GM10248 (cell line): ENCODE data around the gene CEP120.

Experiments used
- CTCF ChIA-PET: fragments of 300-600 bp; sonication (Branson Sonifier 250); formaldehyde crosslinking; extraction: SDS; loops from one replicate; lab custom pipeline; 2021; ENCODE audit warnings: antibody characterized with exemption; lab: Yijun Ruan, JAX
- POLR2A ChIA-PET: fragments of 350-650 bp; sonication (Branson Sonifier 250); formaldehyde crosslinking; extraction: SDS; loops from one replicate; lab custom pipeline; 2020; ENCODE audit warnings: antibody characterized with exemption; lab: Yijun Ruan, JAX
- DNase-seq: peaks from one replicate; pipeline ENCODE4 v3.0.0; 2012; ENCODE audit errors: extremely low spot score
- CTCF ChIP-seq: IDR thresholded peaks from 2 replicates; pipeline ENCODE4 v1.5.1; 2012; ENCODE audit warnings: mild to moderate bottlenecking, low read depth; ENCODE audit errors: extremely low read depth, missing control alignments, control extremely low read depth

The CEP120 gene

GRCh38 chr5:123300266-123300665, 122.9 kb downstream of the CEP120 start:
- TF ChIP-seq CTCF: no peak

GRCh38 chr5:123299136-123299535, 124.1 kb downstream of the CEP120 start:
- DNase-seq: no peak
- POLR2A ChIA-PET: no interaction called here
- no peak for TF ChIP-seq CTCF
- CTCF ChIA-PET: no interaction called here

More at GRCh38 chr5:123300266-123300665, 122.9 kb downstream of the CEP120 start:
- POLR2A ChIA-PET: no interaction called here
- CTCF ChIA-PET: no interaction called here
- DNase-seq: no peak

- ChIA-PET CTCF (no interaction called here), POLR2A (no interaction called here)
- DNase-seq: no peak
- TF ChIP-seq CTCF: no peak
Observed at GRCh38 chr5:123298335-123299030, 124.7 kb downstream of the CEP120 start.

GRCh38 chr5:123297866-123298265, 125.3 kb downstream of the CEP120 start:
- no peak for TF ChIP-seq CTCF
- DNase-seq: no peak
- ChIA-PET CTCF (no interaction called here), POLR2A (no interaction called here)

GRCh38 chr5:123297198-123297831, 125.9 kb downstream of the CEP120 start:
- ChIA-PET POLR2A (no interaction called here), CTCF (no interaction called here)
- no peak for TF ChIP-seq CTCF
- no peak for DNase-seq
